GM19395 (cell line): ENCODE results near the gene NMUR1.
A peak's percentile ranks its signal among the peaks of the same experiment; 100 is the strongest.

Experiments used
- ATAC-seq: cut with Tn5 transposase; IDR thresholded peaks from one replicate; pipeline ENCODE4 v1.9.1; 2021; ENCODE audit warnings: mild to moderate bottlenecking, moderate library complexity; ENCODE audit not compliant: unreplicated experiment

The NMUR1 gene

GRCh38 chr2:231554748-231555545 lies 24.7 kb upstream of the NMUR1 start:
- no peak for ATAC-seq

- ATAC-seq = no peak
Measured at GRCh38 chr2:231554327-231554726, 24.1 kb upstream of the NMUR1 start.

GRCh38 chr2:231552752-231553151 lies 22.5 kb upstream of the NMUR1 start:
- no peak for ATAC-seq

GRCh38 chr2:231549446-231550239 lies 19.4 kb upstream of the NMUR1 start:
- ATAC-seq = no peak

- ATAC-seq = no peak
Measured at GRCh38 chr2:231548752-231549151, 18.5 kb upstream of the NMUR1 start.

- ATAC-seq = no peak
Measured at GRCh38 chr2:231547315-231548110, 17.3 kb upstream of the NMUR1 start.

GRCh38 chr2:231546014-231546715 lies 15.9 kb upstream of the NMUR1 start:
- no peak for ATAC-seq

- peak; percentile 99 for ATAC-seq
Measured at GRCh38 chr2:231545105-231545902, 15.1 kb upstream of the NMUR1 start.

GRCh38 chr2:231542136-231542535 lies 11.9 kb upstream of the NMUR1 start:
- ATAC-seq = no peak

GRCh38 chr2:231541645-231542044 lies 11.4 kb upstream of the NMUR1 start:
- ATAC-seq = no peak

- ATAC-seq = no peak
Measured at GRCh38 chr2:231539991-231540390, 9.7 kb upstream of the NMUR1 start.

GRCh38 chr2:231535961-231536360 lies 5.7 kb upstream of the NMUR1 start:
- ATAC-seq = no peak

GRCh38 chr2:231533777-231534125 lies 3.5 kb upstream of the NMUR1 start:
- no peak for ATAC-seq

GRCh38 chr2:231533086-231533776 lies 3.0 kb upstream of the NMUR1 start:
- ATAC-seq = no peak

GRCh38 chr2:231532756-231533035 lies 2.5 kb upstream of the NMUR1 start:
- no peak for ATAC-seq

GRCh38 chr2:231531883-231532755 lies 1.9 kb upstream of the NMUR1 start:
- ATAC-seq = no peak

GRCh38 chr2:231531466-231531865 lies 1.2 kb upstream of the NMUR1 start:
- no peak for ATAC-seq

- ATAC-seq = no peak
Measured at GRCh38 chr2:231528636-231529030, 1.6 kb downstream of the NMUR1 start.
